HG03025 (cell line): ENCODE results near the gene MRGPRX2.

Experiments
- ATAC-seq: cut with Tn5 transposase; IDR thresholded peaks from one replicate; pipeline ENCODE4 v1.9.1; 2021; ENCODE audit warnings: mild to moderate bottlenecking, moderate library complexity; ENCODE audit not compliant: unreplicated experiment, low FRiP score

The MRGPRX2 gene

GRCh38 chr11:19013181-19013857, 47.2 kb downstream of the MRGPRX2 start:
- ATAC-seq: no peak

- ATAC-seq: no peak
Observed at GRCh38 chr11:19012636-19013035, 47.9 kb downstream of the MRGPRX2 start.
